NOMO-1 treated with dmso at 0.1 percent for 144 hours (cell line): ENCODE data around the gene POTEI.
"Not testable (repeated sequence)": the region's sequence is repeated elsewhere in the genome, so short reads cannot be mapped to it uniquely, and the experiment has no call there.

Experiments used
- DNase-seq: peaks from one replicate; lab custom pipeline; 2025; ENCODE audit not compliant: unreplicated experiment; lab: John Stamatoyannopoulos, UW

Gene POTEI

DNA sequence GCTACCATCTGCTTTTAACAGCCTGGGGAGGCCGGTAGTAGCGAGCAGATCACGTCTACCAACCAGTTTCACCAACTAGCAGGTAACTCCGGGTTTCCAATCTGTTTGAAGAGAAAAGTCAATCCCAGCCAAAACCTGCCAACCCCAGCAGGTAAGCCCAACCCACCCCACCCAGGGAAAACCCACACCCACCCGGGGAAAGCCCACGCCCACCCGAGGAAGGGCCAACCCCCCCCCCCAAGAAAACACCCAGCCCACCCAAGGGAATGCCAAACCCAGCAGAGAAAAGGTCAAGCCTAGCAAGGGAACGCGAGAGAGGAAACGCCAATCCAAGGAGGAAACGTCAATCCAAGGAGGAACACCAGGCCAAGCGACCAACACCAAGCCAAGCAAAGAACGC, at the start of gene POTEI:
POTEI (minus strand) TSS at position 101 of the 400 bp plus-strand sequence; CDS start at position 8, 93 bp downstream.
- not testable (repeated sequence) for DNase-seq

DNA sequence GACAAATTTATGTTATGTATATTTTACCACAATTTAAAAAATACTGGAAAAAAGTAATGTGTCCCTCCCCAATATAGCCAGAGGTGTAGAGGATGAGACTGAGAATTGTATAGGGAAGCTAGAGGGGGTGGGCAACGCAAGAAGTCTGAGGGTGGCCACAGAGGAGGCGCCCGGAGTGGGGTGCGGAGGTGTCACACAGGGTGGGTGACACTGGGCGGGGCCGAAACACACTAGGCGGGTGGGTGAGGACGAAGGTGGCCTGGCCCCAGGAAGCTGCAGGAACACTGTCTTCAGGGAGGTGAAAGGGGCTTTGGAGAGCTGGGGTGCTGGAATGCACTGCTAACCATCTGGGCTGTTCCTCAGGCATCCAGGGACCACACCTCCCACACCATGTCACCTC, 47.3 kb upstream of the POTEI start:
- DNase-seq: not testable (repeated sequence)

GRCh38 chr2:130554178-130554577, 45.0 kb upstream of the POTEI start:
- DNase-seq: not testable (repeated sequence)

DNA sequence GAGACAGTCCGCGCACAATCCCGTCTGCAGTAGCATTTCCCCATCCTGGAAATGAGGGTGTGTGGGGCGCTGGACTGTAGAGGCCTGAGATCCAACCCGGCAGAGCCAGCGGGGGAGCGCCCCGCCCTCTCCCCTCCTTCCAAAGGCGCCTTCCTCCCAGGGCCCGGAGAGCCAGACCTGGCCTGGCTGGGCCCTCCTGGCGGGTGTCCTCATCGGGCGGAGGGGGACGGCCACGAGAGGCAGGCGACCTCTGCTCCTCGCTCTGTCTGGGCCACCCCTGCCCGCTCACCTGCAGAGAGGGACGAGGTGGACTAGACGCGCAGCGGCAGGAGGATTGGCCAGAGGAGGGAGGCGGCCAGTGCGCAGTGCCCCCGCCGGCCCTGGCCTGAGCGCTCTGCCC, 40.3 kb upstream of the POTEI start:
- DNase-seq: not testable (repeated sequence)

- DNase-seq: not testable (repeated sequence)
Measured at GRCh38 chr2:130548418-130548817, 39.3 kb upstream of the POTEI start.

DNA sequence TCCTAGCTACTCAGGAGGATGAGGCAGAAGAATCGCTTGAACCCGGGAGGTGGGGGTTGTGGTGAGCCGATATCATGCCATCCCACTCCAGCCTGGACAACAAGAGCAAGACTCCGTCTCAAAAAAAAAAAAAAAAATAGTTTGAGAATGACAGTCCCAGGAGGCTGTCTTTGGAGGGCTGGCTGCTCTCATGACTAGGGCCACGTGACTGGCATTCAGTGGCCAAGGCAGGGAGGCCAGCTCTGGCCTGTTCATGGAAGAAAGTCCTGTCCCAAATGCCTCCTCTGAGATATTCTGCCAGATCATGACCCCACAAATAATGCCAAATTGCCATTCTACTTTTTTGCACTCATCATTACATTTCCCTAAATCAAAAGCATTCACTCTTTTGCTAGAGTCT, 35.9 kb upstream of the POTEI start:
- not testable (repeated sequence) for DNase-seq

GRCh38 chr2:130543785-130544528, 34.8 kb upstream of the POTEI start:
- not testable (repeated sequence) for DNase-seq

DNA sequence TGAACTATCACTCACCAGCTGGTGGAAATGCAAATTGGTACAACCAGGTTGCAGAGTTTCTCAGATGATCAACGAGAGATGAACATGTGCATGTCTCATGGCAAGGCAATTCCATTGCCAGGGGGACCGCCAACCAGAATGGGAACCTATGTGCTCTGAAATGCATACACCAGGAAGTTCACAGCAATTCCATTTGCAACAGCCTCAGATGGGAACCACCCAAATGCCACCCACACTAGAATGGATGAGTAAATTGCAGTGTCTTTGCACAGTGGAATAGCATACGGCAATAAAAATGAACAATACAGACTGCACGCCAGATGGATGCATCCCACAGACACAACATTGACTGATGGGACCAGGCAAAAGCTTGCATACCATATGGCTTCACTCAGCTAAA, 33.7 kb upstream of the POTEI start:
- not testable (repeated sequence) for DNase-seq

GRCh38 chr2:130538271-130538670, 29.1 kb upstream of the POTEI start:
- DNase-seq: not testable (repeated sequence)

DNA sequence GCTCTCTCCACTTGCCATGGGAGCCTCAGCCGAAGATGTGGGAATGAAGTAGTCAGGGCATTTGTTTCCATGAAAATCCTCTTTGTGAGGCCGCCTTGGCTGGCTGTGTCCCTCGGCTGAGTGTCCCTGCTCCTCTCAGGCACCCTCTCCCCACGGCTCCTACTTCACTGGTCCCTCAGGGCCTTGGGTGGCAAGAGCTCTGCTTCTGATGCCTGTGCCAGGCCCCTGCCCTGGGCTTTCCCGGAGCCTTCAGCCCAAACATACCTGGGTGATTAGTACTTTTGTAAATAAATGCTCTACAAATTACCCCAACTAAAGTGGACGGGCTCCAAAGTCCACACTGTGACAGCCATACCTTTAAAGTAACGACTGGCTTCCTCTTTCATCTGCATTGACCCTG, 27.5 kb upstream of the POTEI start:
- not testable (repeated sequence) for DNase-seq

DNA sequence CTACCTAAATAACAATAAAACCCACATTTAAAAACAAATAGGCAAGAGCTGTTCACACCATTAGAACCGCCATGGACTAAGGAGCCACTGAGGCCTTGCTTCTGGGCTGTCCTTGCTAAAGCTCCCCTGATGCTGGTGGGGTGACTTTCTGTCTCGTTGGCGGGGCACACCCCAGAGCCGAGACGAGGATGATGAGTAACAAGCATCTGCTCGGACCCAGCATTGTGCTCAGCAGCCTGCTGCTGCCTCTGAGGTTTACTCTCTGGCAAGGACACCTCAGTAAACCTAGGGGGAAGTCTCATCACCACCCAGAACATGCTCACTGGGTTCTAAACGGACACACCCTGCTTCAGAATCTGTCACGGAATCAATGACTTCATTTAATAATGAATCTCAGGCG, 22.5 kb upstream of the POTEI start:
- not testable (repeated sequence) for DNase-seq

- not testable (repeated sequence) for DNase-seq
Measured at GRCh38 chr2:130531225-130531624, 22.1 kb upstream of the POTEI start.

- DNase-seq: not testable (repeated sequence)
Measured at GRCh38 chr2:130530212-130530611, 21.1 kb upstream of the POTEI start.

DNA sequence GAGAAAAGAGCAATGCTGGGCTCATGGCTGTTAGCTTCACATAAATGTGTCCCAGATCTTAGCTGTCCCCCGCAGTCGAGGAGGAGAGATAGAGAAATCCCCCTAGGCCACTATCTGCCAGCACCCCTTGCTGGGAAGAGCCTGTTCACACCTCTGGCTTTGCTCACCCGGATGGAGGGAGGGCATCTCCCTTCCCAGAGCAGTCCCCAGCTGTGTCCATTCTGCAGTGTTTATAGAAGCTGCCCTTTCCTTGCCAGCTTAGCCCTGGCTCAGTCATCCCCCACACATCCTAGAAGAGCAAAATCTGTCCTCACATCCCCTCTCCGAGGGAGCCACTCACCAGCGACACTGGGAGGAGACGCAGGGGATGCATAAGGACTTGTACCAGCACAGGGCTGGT, 20.4 kb upstream of the POTEI start:
- DNase-seq: not testable (repeated sequence)

DNA sequence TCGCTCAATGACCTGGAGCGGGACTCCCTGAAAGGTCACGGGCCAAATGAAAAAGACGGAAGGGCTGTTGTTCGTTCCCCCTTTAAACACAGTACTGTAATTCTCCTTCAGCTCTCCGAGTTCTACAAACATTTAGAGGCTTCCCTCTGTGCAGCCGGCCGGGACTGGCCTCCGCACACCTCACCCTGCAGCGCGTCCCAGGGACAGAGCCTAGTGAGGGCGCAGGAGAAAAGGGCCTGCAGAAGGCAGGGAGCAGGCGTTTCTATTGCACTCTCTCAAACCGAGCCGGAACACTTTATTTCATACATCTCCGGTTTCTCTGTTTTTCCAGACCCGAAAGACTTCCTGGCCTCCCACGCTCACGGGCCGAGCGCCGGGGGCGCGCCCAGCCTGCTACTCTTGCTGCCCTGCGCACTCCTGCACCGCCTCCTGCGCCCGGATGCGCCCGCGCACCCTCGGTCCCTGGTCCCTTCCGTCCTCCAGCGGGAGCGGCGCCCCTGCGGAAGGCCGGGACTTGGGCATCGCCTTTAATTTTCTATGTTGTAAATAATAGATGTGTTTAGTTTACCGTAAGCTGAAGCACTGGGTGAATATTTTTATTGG, 18.3 kb upstream of the POTEI start:
- not testable (repeated sequence) for DNase-seq

- DNase-seq: not testable (repeated sequence)
Measured at GRCh38 chr2:130522390-130522789, 13.3 kb upstream of the POTEI start.

DNA sequence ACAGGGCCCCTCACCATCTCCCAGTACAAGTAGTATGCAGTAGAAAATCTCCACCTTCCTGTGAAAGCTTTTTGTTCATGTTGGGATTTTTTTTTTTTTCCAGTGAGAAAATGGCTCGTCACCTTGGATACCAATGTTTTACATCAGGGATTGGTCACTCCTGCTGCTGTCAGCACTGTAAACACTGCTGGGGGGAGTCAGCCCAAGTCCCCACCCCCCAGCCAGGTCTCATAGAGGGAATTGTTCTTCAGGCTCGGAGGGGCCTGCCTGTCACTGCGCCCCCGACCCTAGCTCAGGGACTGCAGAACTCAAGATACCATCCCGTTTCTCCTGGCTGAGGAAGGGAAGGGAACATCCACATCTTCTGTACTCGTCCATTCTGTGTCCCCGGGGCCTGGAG, 11.9 kb upstream of the POTEI start, which contains the start of gene CFC1B:
CFC1B (plus strand) TSS at position 231 of the 400 bp plus-strand sequence. CDS start 263 bp downstream, outside the sequence.
- DNase-seq: not testable (repeated sequence)

GRCh38 chr2:130518516-130519106, 9.5 kb upstream of the POTEI start:
- not testable (repeated sequence) for DNase-seq

GRCh38 chr2:130511747-130512451, 2.8 kb upstream of the POTEI start:
- DNase-seq: not testable (repeated sequence)

GRCh38 chr2:130510807-130511746, 1.9 kb upstream of the POTEI start:
- not testable (repeated sequence) for DNase-seq
